ENCODE results near the gene TLK2. TPM values are rescaled to one million over a fixed set of nuclear protein-coding genes. Genes with fewer than 3 reads are reported as not detected.

The TLK2 gene
- total RNA-seq, 1 experiment from 2014 or later: 68.8 TPM

GRCh38 chr17:62615503-62615902, 136.9 kb downstream of the TLK2 start:
- H3K4me3 Mint-ChIP-seq (ENCODE audit: unreplicated experiment): no peak overlapping the region
- intact Hi-C loops (cut with micrococcal nuclease; ENCODE audit: unreplicated experiment): no loop called here
- H3K27me3 ChIP-seq (replicated peaks; ENCODE audit: control insufficient read depth, insufficient read depth, low read length): no peaks in the 10 kb centered on the region
- no peaks in the 10 kb centered on the region for H3K9me3 ChIP-seq
- H3K4me1 Mint-ChIP-seq (ENCODE audit: low read depth, unreplicated experiment): no peaks in the 10 kb centered on the region
- no peak overlapping the region for H3K4me3 ChIP-seq (ENCODE audit: low read depth, low read length)
- ChIA-PET CTCF (no interaction called here), POLR2A (no interaction called here)
- H3K36me3 ChIP-seq (ENCODE audit: control insufficient read depth, insufficient read depth, low read length): peaks cover 3% of the 10 kb centered on the region; the same call in 1 of the 2 replicates
- H3K27ac Mint-ChIP-seq (ENCODE audit: unreplicated experiment): no peak overlapping the region
- no peak for TF ChIP-seq CTCF (IDR thresholded peaks at IDR 0.05; ENCODE audit: insufficient read depth in 1 of 2, low read depth in 1 of 2, low read length in 1 of 2, severe bottlenecking in 1 of 2, unreplicated experiment in 1 of 2)
- BruUV-seq (replicated peaks): no TSS peak
- no peaks in the 10 kb centered on the region for H3K9me3 Mint-ChIP-seq (ENCODE audit: unreplicated experiment)
- peaks cover 63% of the 10 kb centered on the region for H3K36me3 Mint-ChIP-seq (ENCODE audit: insufficient read depth, unreplicated experiment)
- no peaks in the 10 kb centered on the region for H3K27me3 Mint-ChIP-seq (ENCODE audit: insufficient read depth, unreplicated experiment)
- DNase-seq: no peak
- no peaks in the 10 kb centered on the region for H3K4me1 ChIP-seq

GRCh38 chr17:62616993-62617893, 138.6 kb downstream of the TLK2 start:
- Mint-ChIP-seq H3K4me1 (ENCODE audit: low read depth, unreplicated experiment) (no peaks in the 10 kb centered on the region), H3K4me3 (ENCODE audit: unreplicated experiment) (no peak overlapping the region), H3K9me3 (ENCODE audit: unreplicated experiment) (no peaks in the 10 kb centered on the region), H3K36me3 (ENCODE audit: insufficient read depth, unreplicated experiment) (peaks cover 49% of the 10 kb centered on the region), H3K27me3 (ENCODE audit: insufficient read depth, unreplicated experiment) (no peaks in the 10 kb centered on the region), H3K27ac (ENCODE audit: unreplicated experiment) (peak overlapping the region; percentile 44)
- Histone ChIP-seq H3K36me3 (ENCODE audit: control insufficient read depth, insufficient read depth, low read length) (peaks cover 1% of the 10 kb centered on the region; the same call in 1 of the 2 replicates), H3K27me3 (replicated peaks; ENCODE audit: control insufficient read depth, insufficient read depth, low read length) (no peaks in the 10 kb centered on the region), H3K9me3 (no peaks in the 10 kb centered on the region), H3K4me3 (ENCODE audit: low read depth, low read length) (no peak overlapping the region), H3K4me1 (no peaks in the 10 kb centered on the region)
- TF ChIP-seq CTCF (IDR thresholded peaks at IDR 0.05; ENCODE audit: insufficient read depth in 1 of 2, low read depth in 1 of 2, low read length in 1 of 2, severe bottlenecking in 1 of 2, unreplicated experiment in 1 of 2): no peak
- POLR2A ChIA-PET: no interaction called here
- CTCF ChIA-PET: no interaction called here
- intact Hi-C loops (cut with micrococcal nuclease; ENCODE audit: unreplicated experiment): no loop called here
- no peak for DNase-seq
- BruUV-seq (replicated peaks): no TSS peak

GRCh38 chr17:62617894-62618472, 139.4 kb downstream of the TLK2 start:
- no TSS peak for BruUV-seq (replicated peaks)
- Mint-ChIP-seq H3K27ac (ENCODE audit: unreplicated experiment) (peak overlapping the region; percentile 44), H3K36me3 (ENCODE audit: insufficient read depth, unreplicated experiment) (peaks cover 45% of the 10 kb centered on the region), H3K9me3 (ENCODE audit: unreplicated experiment) (no peaks in the 10 kb centered on the region), H3K27me3 (ENCODE audit: insufficient read depth, unreplicated experiment) (no peaks in the 10 kb centered on the region), H3K4me3 (ENCODE audit: unreplicated experiment) (no peak overlapping the region), H3K4me1 (ENCODE audit: low read depth, unreplicated experiment) (no peaks in the 10 kb centered on the region)
- ChIA-PET POLR2A (no interaction called here), CTCF (no interaction called here)
- Histone ChIP-seq H3K27me3 (replicated peaks; ENCODE audit: control insufficient read depth, insufficient read depth, low read length) (no peaks in the 10 kb centered on the region), H3K9me3 (no peaks in the 10 kb centered on the region), H3K4me3 (ENCODE audit: low read depth, low read length) (no peak overlapping the region), H3K4me1 (no peaks in the 10 kb centered on the region), H3K36me3 (ENCODE audit: control insufficient read depth, insufficient read depth, low read length) (peaks cover 1% of the 10 kb centered on the region; the same call in 1 of the 2 replicates)
- no peak for TF ChIP-seq CTCF (IDR thresholded peaks at IDR 0.05; ENCODE audit: insufficient read depth in 1 of 2, low read depth in 1 of 2, low read length in 1 of 2, severe bottlenecking in 1 of 2, unreplicated experiment in 1 of 2)
- intact Hi-C loops (cut with micrococcal nuclease; ENCODE audit: unreplicated experiment): no loop called here
- DNase-seq: no peak

Measured in Caco-2 (cell line).